AG04449 (cell line): Measurements from ENCODE around the gene PTPRE.

ENCODE experiments used
- CTCF ChIA-PET: fragments of 350-600 bp; formaldehyde crosslinking; extraction: SDS; loops from one replicate; lab custom pipeline; 2021; ENCODE audit warnings: antibody characterized with exemption; lab: Yijun Ruan, JAX
- POLR2A ChIA-PET: fragments of 400-600, 350-600 bp; formaldehyde crosslinking; extraction: SDS; loops from one replicate; lab custom pipeline; 2020; ENCODE audit warnings: antibody characterized with exemption, inconsistent platforms; lab: Yijun Ruan, JAX
- DNase-seq: peaks from one replicate; pipeline ENCODE4 v3.0.0-alpha.2; 2010; ENCODE audit warnings: low read depth, low spot score
- H3K4me3 ChIP-seq: 2 replicates; pipeline ENCODE4 v1.5.1; 2011; ENCODE audit warnings: low read depth, mild to moderate bottlenecking, control low read depth, low read length
- TF ChIP-seq, protein P1 (sequence below): IDR thresholded peaks from one replicate; pipeline ENCODE4 v1.5.1; 2011; ENCODE audit warnings: mild to moderate bottlenecking, moderate library complexity, low read length, control low read depth, inconsistent platforms; ENCODE audit not compliant: insufficient read depth; ENCODE audit errors: missing control alignments

PTPRE gene

DNA sequence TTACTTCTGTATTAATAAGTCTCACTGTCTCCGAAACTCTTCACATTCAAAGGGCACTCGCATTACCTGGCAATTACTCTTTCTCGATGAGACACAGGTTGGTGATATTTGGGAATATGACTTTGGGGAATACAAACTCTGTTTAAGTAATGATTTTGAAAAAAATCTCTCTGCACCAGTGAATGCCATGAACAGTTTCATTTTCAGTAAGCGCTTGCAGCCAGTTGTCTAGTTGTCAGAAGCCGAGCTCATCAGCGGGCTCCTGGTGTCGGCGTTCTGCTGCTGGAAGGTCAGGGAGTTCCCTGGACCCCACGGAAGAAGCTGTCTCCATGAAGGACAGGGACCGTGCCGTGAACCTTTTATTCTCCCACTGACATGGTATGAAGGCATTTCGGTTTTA lies 57.7 kb downstream of the PTPRE start:
- CTCF ChIA-PET, result no interaction called here
- no peak for DNase-seq
- TF ChIP-seq, protein P1, sequence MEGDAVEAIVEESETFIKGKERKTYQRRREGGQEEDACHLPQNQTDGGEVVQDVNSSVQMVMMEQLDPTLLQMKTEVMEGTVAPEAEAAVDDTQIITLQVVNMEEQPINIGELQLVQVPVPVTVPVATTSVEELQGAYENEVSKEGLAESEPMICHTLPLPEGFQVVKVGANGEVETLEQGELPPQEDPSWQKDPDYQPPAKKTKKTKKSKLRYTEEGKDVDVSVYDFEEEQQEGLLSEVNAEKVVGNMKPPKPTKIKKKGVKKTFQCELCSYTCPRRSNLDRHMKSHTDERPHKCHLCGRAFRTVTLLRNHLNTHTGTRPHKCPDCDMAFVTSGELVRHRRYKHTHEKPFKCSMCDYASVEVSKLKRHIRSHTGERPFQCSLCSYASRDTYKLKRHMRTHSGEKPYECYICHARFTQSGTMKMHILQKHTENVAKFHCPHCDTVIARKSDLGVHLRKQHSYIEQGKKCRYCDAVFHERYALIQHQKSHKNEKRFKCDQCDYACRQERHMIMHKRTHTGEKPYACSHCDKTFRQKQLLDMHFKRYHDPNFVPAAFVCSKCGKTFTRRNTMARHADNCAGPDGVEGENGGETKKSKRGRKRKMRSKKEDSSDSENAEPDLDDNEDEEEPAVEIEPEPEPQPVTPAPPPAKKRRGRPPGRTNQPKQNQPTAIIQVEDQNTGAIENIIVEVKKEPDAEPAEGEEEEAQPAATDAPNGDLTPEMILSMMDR, result no peak
- no peak overlapping the region for H3K4me3 ChIP-seq
- POLR2A ChIA-PET, result no interaction called here

DNA sequence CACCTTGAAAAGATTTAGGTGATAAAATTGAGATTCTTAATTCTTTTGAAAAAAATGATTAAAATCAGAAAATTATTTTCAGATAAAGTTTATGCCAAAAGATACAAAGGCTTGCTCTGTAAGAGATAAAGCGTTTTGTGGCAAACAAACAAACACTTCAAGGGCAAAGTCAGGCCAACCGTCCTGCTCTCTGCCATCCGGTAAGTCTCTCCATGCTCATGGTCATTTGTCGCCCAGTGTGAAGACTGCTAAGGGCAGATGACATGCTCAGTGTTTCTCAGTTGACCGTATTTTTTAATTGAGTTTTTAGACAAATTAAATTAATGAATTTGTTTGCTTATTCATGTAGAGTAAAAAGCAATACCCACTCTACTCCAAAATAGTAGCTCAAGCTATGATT lies 60.0 kb downstream of the PTPRE start:
- no peak for DNase-seq

DNA sequence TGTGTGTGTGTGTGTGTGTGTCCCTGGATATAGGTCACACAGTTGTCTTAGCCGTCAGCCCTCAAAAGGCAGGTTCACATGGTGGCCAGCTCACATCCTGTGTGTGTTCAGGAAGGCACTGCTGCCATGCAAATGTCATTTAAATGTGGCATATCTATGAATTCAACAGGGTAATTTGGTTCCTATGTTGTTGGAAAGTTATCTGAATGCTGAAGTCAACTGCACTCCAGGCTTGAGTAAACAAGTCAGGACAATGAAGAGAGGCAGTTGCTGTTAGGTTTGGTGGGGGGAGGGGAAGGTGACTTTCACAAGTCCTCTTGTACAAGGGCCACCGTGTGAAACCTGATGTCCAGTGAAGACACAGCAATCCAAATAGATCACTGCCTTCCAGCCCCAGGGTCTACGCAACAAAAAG lies 61.1 kb downstream of the PTPRE start:
- ChIA-PET POLR2A (no interaction called here), CTCF (no interaction called here)
- TF ChIP-seq, protein P1, result no peak
- H3K4me3 ChIP-seq, result no peak overlapping the region
- no peak for DNase-seq

More for the DNA sequence above, 60.0 kb downstream of the PTPRE start:
- ChIA-PET POLR2A (no interaction called here), CTCF (no interaction called here)
- H3K4me3 ChIP-seq, result no peak overlapping the region
- TF ChIP-seq, protein P1, result no peak

DNA sequence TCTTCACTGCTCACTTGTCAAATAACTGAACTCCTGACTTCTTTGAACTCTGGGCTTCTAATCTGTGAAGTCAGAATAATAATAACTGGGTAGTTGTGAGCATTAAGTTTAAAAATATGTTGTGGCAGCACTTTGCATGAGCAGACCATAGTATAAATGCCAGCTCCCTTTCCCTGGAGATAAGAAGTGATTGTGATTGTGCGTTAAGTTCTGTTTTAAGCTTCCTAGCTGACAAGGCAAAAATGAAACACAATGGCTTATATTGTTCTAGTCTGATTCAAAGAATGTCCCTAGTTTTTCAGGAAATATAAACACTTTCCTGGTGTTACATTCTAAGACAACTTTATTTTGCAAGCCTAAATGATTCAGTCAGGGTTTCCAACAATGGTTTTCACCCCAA lies 61.8 kb downstream of the PTPRE start:
- CTCF ChIA-PET, result no interaction called here
- DNase-seq, result no peak
- POLR2A ChIA-PET, result no interaction called here
- TF ChIP-seq, protein P1, result no peak
- no peak overlapping the region for H3K4me3 ChIP-seq

DNA sequence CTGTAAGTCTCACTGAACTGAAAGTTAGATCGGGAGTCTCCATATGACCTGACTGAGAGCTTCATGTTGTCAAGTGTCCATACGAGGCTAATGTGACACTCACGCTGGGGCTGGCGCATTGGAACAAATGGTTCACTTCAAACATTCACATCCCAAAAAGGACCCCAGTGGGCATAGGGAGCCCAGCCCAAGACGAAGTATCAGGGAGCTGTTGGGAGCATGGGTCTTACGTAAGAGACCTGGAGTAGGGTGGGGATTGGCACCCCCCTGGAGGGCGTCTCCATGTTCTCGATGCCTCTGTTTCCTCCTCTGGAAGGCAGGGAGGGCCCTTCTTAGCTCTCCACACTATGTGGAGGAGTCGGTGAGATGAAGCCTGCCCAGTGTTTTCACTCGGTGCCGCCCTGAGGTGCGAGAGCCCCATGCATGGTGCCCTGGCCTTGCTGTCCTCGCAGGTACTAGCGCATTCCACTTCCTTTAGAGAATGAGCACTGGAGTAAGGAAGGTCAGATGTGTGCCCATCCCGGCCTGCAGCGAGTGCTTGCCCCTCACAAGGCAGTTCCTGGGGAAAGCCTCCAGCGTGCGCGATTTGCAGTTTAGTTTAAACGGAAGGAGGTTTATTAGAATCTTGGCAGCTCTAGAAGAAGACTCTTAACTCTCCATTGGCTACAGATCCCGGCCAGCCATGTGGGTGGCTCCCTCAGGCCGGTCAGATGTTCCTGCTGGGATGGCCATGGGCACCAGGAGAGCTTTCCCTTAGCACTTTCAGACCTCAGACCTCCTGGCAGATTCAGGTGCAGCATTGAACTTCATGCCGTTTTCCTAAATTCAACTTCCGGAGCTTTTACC lies 64.4 kb downstream of the PTPRE start:
- POLR2A ChIA-PET, result no interaction called here
- H3K4me3 ChIP-seq, result no peak overlapping the region
- TF ChIP-seq, protein P1, result no peak
- DNase-seq, result no peak
- CTCF ChIA-PET, result interaction anchor here (1.2 kb wide), 1 partner anchor 40 kb away, joined by 3 read pairs; no protein-coding TSS in a partner anchor

DNA sequence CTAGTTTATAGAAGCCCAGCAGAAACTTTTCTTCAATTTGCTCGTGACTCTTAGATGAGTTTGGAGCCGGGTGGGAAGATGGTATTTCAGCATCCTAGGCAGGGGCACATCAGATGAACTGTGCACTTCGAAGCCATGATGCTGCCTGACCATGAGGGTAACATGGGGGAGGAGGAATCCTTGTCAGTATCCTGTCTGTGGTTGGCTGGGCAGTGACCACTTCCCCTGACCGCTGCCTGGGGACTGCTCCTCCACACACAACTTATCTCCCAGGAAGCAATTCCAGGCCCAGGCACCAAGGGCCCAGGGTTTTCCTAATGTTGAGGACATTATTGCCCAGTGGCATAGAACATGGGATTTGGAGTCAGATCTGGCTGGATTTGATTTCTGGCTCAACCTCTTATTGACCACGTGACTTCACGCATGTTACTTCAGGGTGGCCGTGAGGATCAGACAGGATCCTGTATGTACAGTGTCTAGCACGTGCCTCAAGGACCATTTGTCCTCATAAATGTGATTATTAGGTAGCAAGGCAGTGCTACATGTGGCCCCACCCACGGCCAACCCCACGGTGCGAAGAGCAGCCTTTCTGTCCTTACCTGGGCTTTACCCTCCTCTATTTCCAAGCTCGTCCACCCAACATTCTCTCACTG lies 65.2 kb downstream of the PTPRE start:
- ChIA-PET POLR2A (no interaction called here), CTCF (no interaction called here)
- DNase-seq, result no peak
- TF ChIP-seq, protein P1, result no peak
- H3K4me3 ChIP-seq, result no peak overlapping the region
